Thymus (tissue), 11 donors: ENCODE data around the gene VPS13D. TPM values are rescaled to one million over a fixed set of nuclear protein-coding genes. Genes with fewer than 3 reads are reported as not detected.
A peak's percentile ranks its signal among the peaks of the same experiment; 100 is the strongest.
"Not testable (repeated sequence)": the region's sequence is repeated elsewhere in the genome, so short reads cannot be mapped to it uniquely, and the experiment has no call there.

Experiments used
- DNase-seq, 9 donors: peaks; one replicate each; pipeline ENCODE4 v3.0.0-alpha.2; 2013; ENCODE audit warnings: low spot score in 9 of 9, low read depth in 6 of 9, missing footprints in 1 of 9
- H3K27ac ChIP-seq, 2 donors: one replicate each; pipeline ENCODE4 v1.5.1; 2013; ENCODE audit warnings: control low read depth in 1 of 2, low read depth in 1 of 2, low read length in 1 of 2, mild to moderate bottlenecking in 1 of 2, moderate library complexity in 1 of 2
- H3K27me3 ChIP-seq, 2 donors: one replicate each; pipeline ENCODE4 v1.5.1; 2013; ENCODE audit warnings: low read length in 1 of 2; ENCODE audit not compliant: control insufficient read depth in 2 of 2, insufficient read depth in 1 of 2
- H3K36me3 ChIP-seq, 2 donors: one replicate each; pipeline ENCODE4 v1.5.1; 2013; ENCODE audit warnings: low read length in 1 of 2, mild to moderate bottlenecking in 1 of 2, moderate library complexity in 1 of 2; ENCODE audit not compliant: control insufficient read depth in 2 of 2, insufficient read depth in 2 of 2
- H3K4me1 ChIP-seq, 2 donors: one replicate each; pipeline ENCODE4 v1.5.1; 2013; ENCODE audit warnings: low read length in 2 of 2; ENCODE audit not compliant: control insufficient read depth in 2 of 2, insufficient read depth in 2 of 2
- H3K4me3 ChIP-seq, 2 donors: one replicate each; pipeline ENCODE4 v1.5.1; 2013; ENCODE audit warnings: low read length in 2 of 2, control low read depth in 1 of 2, mild to moderate bottlenecking in 1 of 2
- H3K9me3 ChIP-seq, 2 donors: one replicate each; pipeline ENCODE4 v1.5.1; 2013; ENCODE audit warnings: low read length in 1 of 2, mild to moderate bottlenecking in 1 of 2; ENCODE audit not compliant: control insufficient read depth in 2 of 2, insufficient read depth in 1 of 2
- WGBS: extraction: QIAGEN DNeasy Blood & Tissue Kit; methylation state at CpG from one replicate; pipeline ENCODE4 v1.1.7; 2013; 5-methylcytosine and 5-hydroxymethylcytosine counted together
- polyA plus RNA-seq: library from polyadenylated mRNA; stranded (reverse); fragments of 200-250 nt; gene quantifications from one replicate; pipeline ENCODE4 v1.2.3, GENCODE V29; 2013
- total RNA-seq: library from RNA; stranded (reverse); fragments of 120-200 nt; gene quantifications from one replicate; pipeline ENCODE4 v1.2.4, GENCODE V29; 2013
- donor health status: healthy.

Gene VPS13D
- total and polyA plus RNA-seq, 2 donors = 10.2 to 21.7 TPM

- 99% methylated on average over 10 of the region's 10 CpGs for WGBS
- no peaks in the 10 kb centered on the region for H3K27me3 ChIP-seq
- peaks cover under 1 to 3% of the 10 kb centered on the region in 2 donors for H3K36me3 ChIP-seq
- no peak for DNase-seq
- peaks cover 16 to 34% of the 10 kb centered on the region in 2 donors for H3K4me1 ChIP-seq
- no peak overlapping the region for H3K4me3 ChIP-seq
- peak overlapping the region in 1 of 2 donors; percentile 59 for H3K27ac ChIP-seq
- H3K9me3 ChIP-seq = no peaks in the 10 kb centered on the region
Observed at GRCh38 chr1:12513181-12513580, 283.4 kb downstream of the VPS13D start.

GRCh38 chr1:12514590-12514989, 284.8 kb downstream of the VPS13D start:
- Histone ChIP-seq H3K27me3 (no peaks in the 10 kb centered on the region), H3K4me3 (no peak overlapping the region), H3K9me3 (no peaks in the 10 kb centered on the region), H3K27ac (no peak overlapping the region), H3K4me1 (peaks cover 19 to 31% of the 10 kb centered on the region in 2 donors), H3K36me3 (peaks cover 0 to 3% of the 10 kb centered on the region in 2 donors)
- DNase-seq = no peak
- 98% methylated on average over 8 of the region's 8 CpGs for WGBS

GRCh38 chr1:12515234-12515633, 285.4 kb downstream of the VPS13D start:
- Histone ChIP-seq H3K27me3 (no peaks in the 10 kb centered on the region), H3K4me1 (peaks cover 18 to 25% of the 10 kb centered on the region in 2 donors), H3K4me3 (no peak overlapping the region), H3K9me3 (no peaks in the 10 kb centered on the region), H3K36me3 (peaks cover 0 to 3% of the 10 kb centered on the region in 2 donors), H3K27ac (no peak overlapping the region)
- DNase-seq = no peak
- WGBS = 99% methylated on average over 5 of the region's 5 CpGs

GRCh38 chr1:12516741-12517140, 286.9 kb downstream of the VPS13D start:
- H3K9me3 ChIP-seq = no peaks in the 10 kb centered on the region
- no peak for DNase-seq
- WGBS = 97% methylated on average over 13 of the region's 13 CpGs

GRCh38 chr1:12518931-12519692, 289.3 kb downstream of the VPS13D start:
- no peak overlapping the region for H3K4me3 ChIP-seq
- no peaks in the 10 kb centered on the region for H3K36me3 ChIP-seq
- no peaks in the 10 kb centered on the region for H3K9me3 ChIP-seq
- peak overlapping the region in 1 of 2 donors; percentile 4 for H3K27ac ChIP-seq
- H3K4me1 ChIP-seq = peaks cover 3% of the 10 kb centered on the region in 2 donors
- no peaks in the 10 kb centered on the region for H3K27me3 ChIP-seq
- no peak for DNase-seq
- WGBS = 86% methylated on average over 21 of the region's 21 CpGs

More at GRCh38 chr1:12516741-12517140, 286.9 kb downstream of the VPS13D start:
- Histone ChIP-seq H3K27ac (no peak overlapping the region), H3K4me1 (peaks cover 8 to 10% of the 10 kb centered on the region in 2 donors), H3K27me3 (no peaks in the 10 kb centered on the region), H3K4me3 (no peak overlapping the region), H3K36me3 (peaks cover 0 to 3% of the 10 kb centered on the region in 2 donors)

GRCh38 chr1:12519693-12520364, 290.0 kb downstream of the VPS13D start:
- Histone ChIP-seq H3K36me3 (no peaks in the 10 kb centered on the region), H3K4me3 (no peak overlapping the region), H3K9me3 (no peaks in the 10 kb centered on the region), H3K27me3 (no peaks in the 10 kb centered on the region), H3K27ac (no peak overlapping the region), H3K4me1 (peaks cover 3% of the 10 kb centered on the region in 2 donors)
- 97% methylated on average over 11 of the region's 11 CpGs for WGBS
- no peak for DNase-seq

- no peaks in the 10 kb centered on the region for H3K27me3 ChIP-seq
- peaks cover 3% of the 10 kb centered on the region in 2 donors for H3K4me1 ChIP-seq
- DNase-seq = no peak
- no peak overlapping the region for H3K27ac ChIP-seq
- H3K4me3 ChIP-seq = no peak overlapping the region
- H3K36me3 ChIP-seq = no peaks in the 10 kb centered on the region
- H3K9me3 ChIP-seq = no peaks in the 10 kb centered on the region
- WGBS = 94% methylated on average over 5 of the region's 5 CpGs
Observed at GRCh38 chr1:12521096-12521495, 291.3 kb downstream of the VPS13D start.

GRCh38 chr1:12522780-12523179, 292.9 kb downstream of the VPS13D start:
- H3K27ac ChIP-seq, H3K36me3 ChIP-seq, H3K4me1 ChIP-seq, H3K4me3 ChIP-seq, H3K9me3 ChIP-seq, H3K27me3 ChIP-seq, DNase-seq: not testable (repeated sequence)
- WGBS = 97% methylated on average over 9 of the region's 9 CpGs

GRCh38 chr1:12524266-12524665, 294.4 kb downstream of the VPS13D start:
- H3K27me3 ChIP-seq = no peaks in the 10 kb centered on the region
- H3K4me1 ChIP-seq = no peaks in the 10 kb centered on the region
- no peaks in the 10 kb centered on the region for H3K36me3 ChIP-seq
- no peak overlapping the region for H3K4me3 ChIP-seq
- no peaks in the 10 kb centered on the region for H3K9me3 ChIP-seq
- DNase-seq = no peak
- H3K27ac ChIP-seq = no peak overlapping the region
- WGBS = over 99% methylated on average over 2 of the region's 2 CpGs
